Esophagus squamous epithelium (tissue), 4 donors: ENCODE data around the gene CRISP3.
"Not testable (repeated sequence)": the region's sequence is repeated elsewhere in the genome, so short reads cannot be mapped to it uniquely, and the experiment has no call there.

Experiments
- POLR2A ChIP-seq, 4 donors: fragments of 450-650 bp; IDR thresholded peaks; one replicate each; pipeline ENCODE4 v1.6.1; 2017; ENCODE audit warnings: antibody characterized with exemption in 4 of 4, mild to moderate bottlenecking in 4 of 4, moderate library complexity in 3 of 4
- TF ChIP-seq, protein P1 (sequence below), 6 experiments: fragments of 450-650 bp in 4 of 6; fragments of 200-600 bp in 2 of 6; sonication (generic) in 2 of 6; IDR thresholded peaks; one replicate each; pipeline ENCODE4 v1.5.1; 2016 to 2019; ENCODE audit warnings: antibody characterized with exemption in 6 of 6, mild to moderate bottlenecking in 4 of 6, moderate library complexity in 4 of 6

DNA sequence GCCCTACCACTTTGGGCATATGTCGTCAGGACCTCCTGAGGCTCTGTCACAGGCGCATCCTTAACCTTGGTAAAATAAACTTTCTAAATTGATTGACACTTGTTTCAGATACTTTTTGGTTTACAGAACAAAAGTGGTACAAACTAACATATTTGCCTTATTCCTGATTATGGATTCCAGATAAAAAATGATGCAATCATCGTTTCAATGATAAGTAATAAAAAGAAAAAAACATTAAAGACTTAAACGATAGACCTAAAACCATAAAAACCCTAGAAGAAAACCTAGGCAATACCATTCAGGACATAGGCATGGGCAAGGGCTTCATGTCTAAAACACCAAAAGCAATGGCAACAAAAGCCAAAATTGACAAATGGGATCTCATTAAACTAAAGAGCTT lies 20.3 kb downstream of the CRISP3 start:
- TF ChIP-seq, protein P1, sequence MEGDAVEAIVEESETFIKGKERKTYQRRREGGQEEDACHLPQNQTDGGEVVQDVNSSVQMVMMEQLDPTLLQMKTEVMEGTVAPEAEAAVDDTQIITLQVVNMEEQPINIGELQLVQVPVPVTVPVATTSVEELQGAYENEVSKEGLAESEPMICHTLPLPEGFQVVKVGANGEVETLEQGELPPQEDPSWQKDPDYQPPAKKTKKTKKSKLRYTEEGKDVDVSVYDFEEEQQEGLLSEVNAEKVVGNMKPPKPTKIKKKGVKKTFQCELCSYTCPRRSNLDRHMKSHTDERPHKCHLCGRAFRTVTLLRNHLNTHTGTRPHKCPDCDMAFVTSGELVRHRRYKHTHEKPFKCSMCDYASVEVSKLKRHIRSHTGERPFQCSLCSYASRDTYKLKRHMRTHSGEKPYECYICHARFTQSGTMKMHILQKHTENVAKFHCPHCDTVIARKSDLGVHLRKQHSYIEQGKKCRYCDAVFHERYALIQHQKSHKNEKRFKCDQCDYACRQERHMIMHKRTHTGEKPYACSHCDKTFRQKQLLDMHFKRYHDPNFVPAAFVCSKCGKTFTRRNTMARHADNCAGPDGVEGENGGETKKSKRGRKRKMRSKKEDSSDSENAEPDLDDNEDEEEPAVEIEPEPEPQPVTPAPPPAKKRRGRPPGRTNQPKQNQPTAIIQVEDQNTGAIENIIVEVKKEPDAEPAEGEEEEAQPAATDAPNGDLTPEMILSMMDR (IDR thresholded peaks at IDR 0.05), result not testable (repeated sequence)
- TF ChIP-seq POLR2A (IDR thresholded peaks at IDR 0.05), result not testable (repeated sequence)
